22Rv1 (cell line): Measurements from ENCODE around the gene UBE2O.

ENCODE experiments used
- CTCF ChIP-seq: fragments of 450-650 bp; IDR thresholded peaks from 2 replicates; pipeline ENCODE4 v1.5.1; 2017; ENCODE audit warnings: mild to moderate bottlenecking
- ZFX ChIP-seq: fragments of 450-650 bp; IDR thresholded peaks from 2 replicates; pipeline ENCODE4 v1.6.1; 2017; ENCODE audit warnings: antibody characterized with exemption, borderline replicate concordance

DNA sequence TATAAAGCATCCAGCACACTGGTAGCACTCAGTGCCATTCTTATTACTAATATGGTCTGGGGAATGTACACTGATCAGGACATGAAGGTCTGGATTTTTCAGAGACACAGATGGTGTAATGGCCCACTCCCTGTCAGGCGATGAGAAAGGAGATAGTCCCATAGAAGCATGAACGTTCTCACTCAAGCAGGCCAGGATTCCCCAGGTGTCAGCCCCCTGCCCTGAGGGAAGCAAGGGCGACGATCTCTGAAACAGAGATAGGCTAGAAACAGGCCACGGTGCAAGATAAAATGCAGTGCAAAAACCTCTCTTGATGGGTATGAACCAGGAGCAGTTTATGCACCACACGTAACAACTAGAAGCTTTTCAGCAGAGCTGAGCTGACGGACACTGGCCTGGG, 109.8 kb downstream of the UBE2O start:
- TF ChIP-seq CTCF, result no peak
- TF ChIP-seq ZFX, result no peak
